SK-N-SH (cell line): ENCODE measurements around the gene GLS2. TPM values are rescaled to one million over a fixed set of nuclear protein-coding genes. Genes with fewer than 3 reads are reported as not detected.

Experiments
- CTCF ChIA-PET: fragments of 300-600, 350-600 bp; formaldehyde crosslinking; extraction: SDS; loops from one replicate; lab custom pipeline; 2021; lab: Yijun Ruan, JAX
- POLR2A ChIA-PET: fragments of 350-600 bp; sonication (Branson Sonifier 250); formaldehyde crosslinking; extraction: SDS; loops from one replicate; lab custom pipeline; 2020; ENCODE audit warnings: antibody characterized with exemption, inconsistent platforms; lab: Yijun Ruan, JAX
- DNase-seq: peaks from one replicate; pipeline ENCODE4 v3.0.0; 2012
- H2AFZ ChIP-seq: fragments of 200-600 bp; sonication (generic); 2 replicates; pipeline ENCODE4 v1.8.1; 2016; ENCODE audit warnings: antibody characterized with exemption, mild to moderate bottlenecking, low read depth
- H3F3A ChIP-seq: fragments of 200-600 bp; sonication (generic); replicated peaks from 2 replicates; pipeline ENCODE3; 2016; ENCODE audit warnings: antibody characterized with exemption, mild to moderate bottlenecking; ENCODE audit not compliant: insufficient read depth
- H3K27ac ChIP-seq, 2 experiments: fragments of 200-500 bp in 1 of 2; fragments of 200-600 bp in 1 of 2; sonication (Bioruptor generic) in 1 of 2; sonication (generic), shearing (Covaris generic) in 1 of 2; 2 replicates each; pipeline versions ENCODE4 v1.5.1 to v1.6.1; 2014 to 2016; ENCODE audit warnings: low read depth in 2 of 2, inconsistent platforms in 1 of 2, low read length in 1 of 2, mild to moderate bottlenecking in 1 of 2, mixed read lengths in 1 of 2
- H3K27me3 ChIP-seq: fragments of 200-600 bp; sonication (generic), shearing (Covaris generic); 2 replicates; pipeline ENCODE4 v1.6.1; 2016; ENCODE audit warnings: mixed run types; ENCODE audit not compliant: insufficient read depth
- H3K36me3 ChIP-seq, 2 experiments: fragments of 200-500 bp in 1 of 2; fragments of 200-600 bp in 1 of 2; sonication (Bioruptor generic) in 1 of 2; sonication (generic) in 1 of 2; replicated peaks in 1 of 2; 2 replicates each; pipeline versions ENCODE3 to v1.5.1; 2014 to 2016; ENCODE audit warnings: low read length in 1 of 2, mild to moderate bottlenecking in 1 of 2; ENCODE audit not compliant: insufficient read depth in 2 of 2, control insufficient read depth in 1 of 2
- H3K4me1 ChIP-seq, 2 experiments: fragments of 200-500 bp in 1 of 2; fragments of 200-600 bp in 1 of 2; sonication (Bioruptor generic) in 1 of 2; sonication (generic), shearing (Covaris generic) in 1 of 2; 2 replicates each; pipeline versions ENCODE4 v1.5.1 to v1.6.1; 2014 to 2016; ENCODE audit warnings: low read depth in 1 of 2, low read length in 1 of 2, mixed run types in 1 of 2; ENCODE audit not compliant: insufficient read depth in 2 of 2, control insufficient read depth in 1 of 2
- H3K4me2 ChIP-seq: fragments of 200-600 bp; sonication (generic), shearing (Covaris generic); 2 replicates; pipeline ENCODE4 v1.6.1; 2017; ENCODE audit warnings: mixed run types
- H3K4me3 ChIP-seq, 2 experiments: fragments of 200-500 bp in 1 of 2; fragments of 200-600 bp in 1 of 2; sonication (Bioruptor generic) in 1 of 2; sonication (generic), shearing (Covaris generic) in 1 of 2; 2 replicates each; pipeline versions ENCODE4 v1.5.1 to v1.8.1; 2014 to 2016; ENCODE audit warnings: low read depth in 2 of 2, inconsistent platforms in 1 of 2, low read length in 1 of 2, mild to moderate bottlenecking in 1 of 2, mixed read lengths in 1 of 2, moderate library complexity in 1 of 2
- H3K79me2 ChIP-seq: fragments of 200-600 bp; sonication (generic); 2 replicates; pipeline ENCODE4 v1.8.1; 2017; ENCODE audit warnings: mild to moderate bottlenecking; ENCODE audit not compliant: insufficient read depth
- H3K9ac ChIP-seq: fragments of 200-600 bp; sonication (generic); 2 replicates; pipeline ENCODE4 v1.6.1; 2017; ENCODE audit warnings: mixed run types
- H3K9me2 ChIP-seq: fragments of 200-600 bp; sonication (generic); 2 replicates; pipeline ENCODE4 v1.6.1; 2017; ENCODE audit warnings: mixed run types
- H3K9me3 ChIP-seq: fragments of 200-600 bp; sonication (generic); 2 replicates; pipeline ENCODE4 v1.6.1; 2017; ENCODE audit warnings: mixed run types, mild to moderate bottlenecking, moderate library complexity
- H4K20me1 ChIP-seq: fragments of 200-600 bp; sonication (generic); 2 replicates; pipeline ENCODE4 v1.6.1; 2017; ENCODE audit warnings: mild to moderate bottlenecking, mixed run types; ENCODE audit not compliant: insufficient read depth
- CHD2 ChIP-seq: fragments of 150-350 bp; IDR thresholded peaks from 2 replicates; pipeline ENCODE4 v1.6.1; 2018; ENCODE audit warnings: low read length; ENCODE audit not compliant: partially characterized antibody
- EZH2phosphoT487 ChIP-seq: fragments of 200-600 bp; sonication (generic); IDR thresholded peaks from 2 replicates; pipeline ENCODE4 v1.6.1; 2017; ENCODE audit warnings: low read depth, mixed run types, mild to moderate bottlenecking, antibody characterized with exemption, moderate library complexity, borderline replicate concordance
- FOSL2 ChIP-seq: IDR thresholded peaks from 2 replicates; pipeline ENCODE4 v1.4.0; 2012; ENCODE audit warnings: low read depth, mild to moderate bottlenecking, moderate library complexity, borderline replicate concordance
- FOXJ3 ChIP-seq: sonication (generic); formaldehyde crosslinking; IDR thresholded peaks from 2 replicates; pipeline ENCODE4 v1.5.1; 2020; ENCODE audit warnings: mild to moderate bottlenecking, missing genetic modification reagents
- FOXM1 ChIP-seq: IDR thresholded peaks from 2 replicates; pipeline ENCODE4 v1.4.0; 2012; ENCODE audit warnings: low read depth, mild to moderate bottlenecking
- JUND ChIP-seq: IDR thresholded peaks from 2 replicates; pipeline ENCODE4 v1.4.0; 2012
- MEF2A ChIP-seq: IDR thresholded peaks from 2 replicates; pipeline ENCODE4 v1.4.0; 2012; ENCODE audit warnings: low read depth, borderline replicate concordance
- POLR2AphosphoS5 ChIP-seq: IDR thresholded peaks from 2 replicates; pipeline ENCODE4 v1.6.1; 2012; ENCODE audit warnings: low read depth, low read length
- RAD21 ChIP-seq: IDR thresholded peaks from 2 replicates; pipeline ENCODE4 v1.6.1; 2012; ENCODE audit warnings: mild to moderate bottlenecking, low read length
- RCOR1 ChIP-seq: fragments of 150-350 bp; IDR thresholded peaks from 2 replicates; pipeline ENCODE4 v1.6.1; 2017; ENCODE audit warnings: antibody characterized with exemption, low read length
- RFX5 ChIP-seq: IDR thresholded peaks from 2 replicates; pipeline ENCODE4 v1.6.1; 2012; ENCODE audit warnings: mild to moderate bottlenecking, improper control_type of control experiment, low read length
- RXRA ChIP-seq: IDR thresholded peaks from 2 replicates; pipeline ENCODE4 v1.4.0; 2012; ENCODE audit warnings: low read depth, mild to moderate bottlenecking, borderline replicate concordance
- SMC3 ChIP-seq: IDR thresholded peaks from 2 replicates; pipeline ENCODE4 v1.6.1; 2012; ENCODE audit warnings: low read depth, low read length, improper control_type of control experiment
- TAF1 ChIP-seq: IDR thresholded peaks from 2 replicates; pipeline ENCODE4 v1.6.1; 2012; ENCODE audit warnings: low read depth, mild to moderate bottlenecking, low read length, moderate library complexity, borderline replicate concordance
- TEAD4 ChIP-seq: IDR thresholded peaks from 2 replicates; pipeline ENCODE4 v1.4.0; 2012; ENCODE audit warnings: mild to moderate bottlenecking, borderline replicate concordance; ENCODE audit not compliant: insufficient read depth
- YY1 ChIP-seq: IDR thresholded peaks from 2 replicates; pipeline ENCODE4 v1.4.0; 2012; ENCODE audit warnings: low read depth, mild to moderate bottlenecking
- WGBS: methylation state at CpG from one replicate; pipeline ENCODE4 v1.1.6; 2017; ENCODE audit warnings: low lambda C conversion rate; 5-methylcytosine and 5-hydroxymethylcytosine counted together
- polyA plus RNA-seq, 3 experiments: library from polyadenylated mRNA; depleted of rRNA; stranded (reverse); fragments of >200 nt; gene quantifications; 2 replicates each; pipeline ENCODE4 v1.2.3, GENCODE V29; 2012
- TF ChIP-seq, protein P1 (sequence below): fragments of 150-350 bp; IDR thresholded peaks from 2 replicates; pipeline ENCODE4 v1.6.1; 2017; ENCODE audit warnings: antibody characterized with exemption, low read length, low read depth, borderline replicate concordance
- TF ChIP-seq, protein P2 (sequence below): fragments of 200-600 bp; sonication (generic); IDR thresholded peaks from 2 replicates; pipeline ENCODE4 v1.6.1; 2017; ENCODE audit warnings: antibody characterized with exemption, mild to moderate bottlenecking, moderate library complexity
- TF ChIP-seq, protein P3 (sequence below): fragments of 150-350 bp; IDR thresholded peaks from 2 replicates; pipeline ENCODE4 v1.6.1; 2016; ENCODE audit warnings: mild to moderate bottlenecking, low read depth, low read length
- TF ChIP-seq, protein P4 (sequence below): IDR thresholded peaks from 2 replicates; pipeline ENCODE4 v1.4.0; 2012; ENCODE audit warnings: low read depth, borderline replicate concordance

GLS2 gene
- polyA plus RNA-seq, 1 of the 3 experiments (the other 2 are of a cell fraction): 2.1 TPM

DNA sequence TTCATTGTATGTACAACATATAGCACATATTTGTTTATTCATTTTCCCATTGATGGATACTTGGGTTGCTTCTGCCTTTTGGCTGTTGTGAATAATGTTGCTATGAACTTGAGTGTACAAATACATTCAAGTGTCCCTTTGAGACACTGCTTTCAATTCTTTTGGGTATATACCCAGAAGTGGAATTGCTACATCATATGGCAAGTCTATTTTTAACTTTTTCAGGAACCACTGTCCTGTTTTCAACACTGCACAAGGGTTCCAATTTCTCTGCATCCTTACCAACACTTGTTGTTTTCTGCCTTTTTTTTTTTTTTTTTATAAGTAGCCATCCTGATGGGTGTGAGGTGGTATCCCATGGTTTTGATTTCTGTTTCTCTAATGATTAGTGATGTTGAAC is 49.6 kb upstream of the GLS2 start:
- Histone ChIP-seq H3K9ac (no peak overlapping the region), H3K27me3 (no peaks in the 10 kb centered on the region), H3K4me1 (no peaks in the 10 kb centered on the region; a peak in 1 of 4 replicates), H3K27ac (no peak overlapping the region), H3F3A (peaks cover 4% of the 10 kb centered on the region), H2AFZ (no peak overlapping the region), H3K79me2 (peaks cover 93% of the 10 kb centered on the region), H3K9me2 (no peaks in the 10 kb centered on the region), H3K36me3 (peaks cover 0 to 11% of the 10 kb centered on the region in 2 experiments), H3K4me2 (no peak overlapping the region), H4K20me1 (peaks cover 5% of the 10 kb centered on the region; the same call in 1 of the 2 replicates), H3K4me3 (no peak overlapping the region), H3K9me3 (no peaks in the 10 kb centered on the region)
- ChIA-PET CTCF (no interaction called here), POLR2A (no interaction called here)
- TF ChIP-seq CHD2: no peak
- TF ChIP-seq TAF1: no peak
- TF ChIP-seq, protein P1, sequence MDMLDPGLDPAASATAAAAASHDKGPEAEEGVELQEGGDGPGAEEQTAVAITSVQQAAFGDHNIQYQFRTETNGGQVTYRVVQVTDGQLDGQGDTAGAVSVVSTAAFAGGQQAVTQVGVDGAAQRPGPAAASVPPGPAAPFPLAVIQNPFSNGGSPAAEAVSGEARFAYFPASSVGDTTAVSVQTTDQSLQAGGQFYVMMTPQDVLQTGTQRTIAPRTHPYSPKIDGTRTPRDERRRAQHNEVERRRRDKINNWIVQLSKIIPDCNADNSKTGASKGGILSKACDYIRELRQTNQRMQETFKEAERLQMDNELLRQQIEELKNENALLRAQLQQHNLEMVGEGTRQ: no peak
- no peak for TF ChIP-seq TEAD4
- TF ChIP-seq FOXJ3: no peak
- TF ChIP-seq JUND: no peak
- no peak for TF ChIP-seq FOSL2
- TF ChIP-seq RXRA: no peak
- no peak for TF ChIP-seq RCOR1
- no peak for TF ChIP-seq POLR2AphosphoS5
- no peak for TF ChIP-seq SMC3
- DNase-seq: no peak

DNA sequence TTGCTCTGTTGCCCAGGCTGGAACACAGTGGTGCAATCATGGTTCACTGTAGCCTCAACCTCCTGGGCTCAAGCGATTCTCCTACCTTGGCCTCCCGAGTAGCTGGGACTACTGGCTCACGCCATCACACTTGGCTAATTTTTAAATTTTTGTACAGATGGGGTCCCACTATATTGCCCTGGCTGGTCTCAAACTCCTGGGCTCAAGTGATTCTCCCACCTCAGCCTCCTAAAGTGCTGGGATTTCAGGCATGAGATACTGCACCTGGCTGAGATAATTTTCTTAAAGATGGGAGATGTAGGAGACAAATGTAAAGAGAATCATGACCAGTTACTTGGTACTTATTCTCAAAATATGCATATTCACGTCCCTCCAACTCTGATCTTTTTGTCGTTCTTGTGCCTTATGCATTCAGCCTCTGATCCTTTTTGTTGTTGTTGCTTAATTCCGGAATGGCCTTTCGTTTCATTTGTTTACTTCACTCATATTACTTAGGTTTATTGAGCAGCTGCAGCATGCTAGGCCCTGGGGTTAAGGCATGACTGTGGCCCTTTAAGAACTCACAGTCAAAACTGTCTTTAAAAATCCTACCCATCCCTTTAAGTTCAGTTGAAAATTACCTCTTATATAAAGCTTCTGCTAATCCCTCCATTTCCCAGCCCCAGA is 42.6 kb upstream of the GLS2 start:
- ChIA-PET CTCF (interaction anchor here (0.7 to 3.0 kb wide), 6 partner anchors 9 to 1053 kb away, joined by 3 to 16 read pairs (median 4); no protein-coding TSS in a partner anchor), POLR2A (no interaction called here)
- Histone ChIP-seq H3K9ac (no peak overlapping the region), H3K4me2 (no peak overlapping the region), H3K27ac (no peak overlapping the region), H3K9me3 (no peaks in the 10 kb centered on the region), H3K27me3 (no peaks in the 10 kb centered on the region), H4K20me1 (no peaks in the 10 kb centered on the region), H3K4me1 (0 out of 4 replicates have a peak, but pooled peaks cover 0 to 6% of the 10 kb centered on the region in 2 experiments), H3K79me2 (peaks cover 100% of the 10 kb centered on the region), H3K36me3 (no peaks in the 10 kb centered on the region), H3F3A (peaks cover 25% of the 10 kb centered on the region), H2AFZ (no peak overlapping the region), H3K9me2 (no peaks in the 10 kb centered on the region), H3K4me3 (no peak overlapping the region)
- DNase-seq: no peak
- WGBS: 89% methylated on average over 7 of the region's 7 CpGs
- no peak for TF ChIP-seq MEF2A
- TF ChIP-seq TEAD4: no peak
- TF ChIP-seq, protein P2, sequence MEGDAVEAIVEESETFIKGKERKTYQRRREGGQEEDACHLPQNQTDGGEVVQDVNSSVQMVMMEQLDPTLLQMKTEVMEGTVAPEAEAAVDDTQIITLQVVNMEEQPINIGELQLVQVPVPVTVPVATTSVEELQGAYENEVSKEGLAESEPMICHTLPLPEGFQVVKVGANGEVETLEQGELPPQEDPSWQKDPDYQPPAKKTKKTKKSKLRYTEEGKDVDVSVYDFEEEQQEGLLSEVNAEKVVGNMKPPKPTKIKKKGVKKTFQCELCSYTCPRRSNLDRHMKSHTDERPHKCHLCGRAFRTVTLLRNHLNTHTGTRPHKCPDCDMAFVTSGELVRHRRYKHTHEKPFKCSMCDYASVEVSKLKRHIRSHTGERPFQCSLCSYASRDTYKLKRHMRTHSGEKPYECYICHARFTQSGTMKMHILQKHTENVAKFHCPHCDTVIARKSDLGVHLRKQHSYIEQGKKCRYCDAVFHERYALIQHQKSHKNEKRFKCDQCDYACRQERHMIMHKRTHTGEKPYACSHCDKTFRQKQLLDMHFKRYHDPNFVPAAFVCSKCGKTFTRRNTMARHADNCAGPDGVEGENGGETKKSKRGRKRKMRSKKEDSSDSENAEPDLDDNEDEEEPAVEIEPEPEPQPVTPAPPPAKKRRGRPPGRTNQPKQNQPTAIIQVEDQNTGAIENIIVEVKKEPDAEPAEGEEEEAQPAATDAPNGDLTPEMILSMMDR: no peak
- TF ChIP-seq POLR2AphosphoS5: no peak
- TF ChIP-seq, protein P3, sequence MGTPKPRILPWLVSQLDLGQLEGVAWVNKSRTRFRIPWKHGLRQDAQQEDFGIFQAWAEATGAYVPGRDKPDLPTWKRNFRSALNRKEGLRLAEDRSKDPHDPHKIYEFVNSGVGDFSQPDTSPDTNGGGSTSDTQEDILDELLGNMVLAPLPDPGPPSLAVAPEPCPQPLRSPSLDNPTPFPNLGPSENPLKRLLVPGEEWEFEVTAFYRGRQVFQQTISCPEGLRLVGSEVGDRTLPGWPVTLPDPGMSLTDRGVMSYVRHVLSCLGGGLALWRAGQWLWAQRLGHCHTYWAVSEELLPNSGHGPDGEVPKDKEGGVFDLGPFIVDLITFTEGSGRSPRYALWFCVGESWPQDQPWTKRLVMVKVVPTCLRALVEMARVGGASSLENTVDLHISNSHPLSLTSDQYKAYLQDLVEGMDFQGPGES: no peak
- TF ChIP-seq FOXJ3: no peak
- no peak for TF ChIP-seq FOXM1
- no peak for TF ChIP-seq RAD21
- no peak for TF ChIP-seq YY1
- no peak for TF ChIP-seq EZH2phosphoT487
- TF ChIP-seq, protein P4, sequence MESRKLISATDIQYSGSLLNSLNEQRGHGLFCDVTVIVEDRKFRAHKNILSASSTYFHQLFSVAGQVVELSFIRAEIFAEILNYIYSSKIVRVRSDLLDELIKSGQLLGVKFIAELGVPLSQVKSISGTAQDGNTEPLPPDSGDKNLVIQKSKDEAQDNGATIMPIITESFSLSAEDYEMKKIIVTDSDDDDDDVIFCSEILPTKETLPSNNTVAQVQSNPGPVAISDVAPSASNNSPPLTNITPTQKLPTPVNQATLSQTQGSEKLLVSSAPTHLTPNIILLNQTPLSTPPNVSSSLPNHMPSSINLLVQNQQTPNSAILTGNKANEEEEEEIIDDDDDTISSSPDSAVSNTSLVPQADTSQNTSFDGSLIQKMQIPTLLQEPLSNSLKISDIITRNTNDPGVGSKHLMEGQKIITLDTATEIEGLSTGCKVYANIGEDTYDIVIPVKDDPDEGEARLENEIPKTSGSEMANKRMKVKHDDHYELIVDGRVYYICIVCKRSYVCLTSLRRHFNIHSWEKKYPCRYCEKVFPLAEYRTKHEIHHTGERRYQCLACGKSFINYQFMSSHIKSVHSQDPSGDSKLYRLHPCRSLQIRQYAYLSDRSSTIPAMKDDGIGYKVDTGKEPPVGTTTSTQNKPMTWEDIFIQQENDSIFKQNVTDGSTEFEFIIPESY: no peak
- no peak for TF ChIP-seq RFX5
